ENCODE data around the gene TEKTIP1. TPM values are rescaled to one million over a fixed set of nuclear protein-coding genes. Genes with fewer than 3 reads are reported as not detected.

Gene TEKTIP1
- total RNA-seq, 4 donors from 2014 or later, result 1.4 TPM; not detected in 3

DNA sequence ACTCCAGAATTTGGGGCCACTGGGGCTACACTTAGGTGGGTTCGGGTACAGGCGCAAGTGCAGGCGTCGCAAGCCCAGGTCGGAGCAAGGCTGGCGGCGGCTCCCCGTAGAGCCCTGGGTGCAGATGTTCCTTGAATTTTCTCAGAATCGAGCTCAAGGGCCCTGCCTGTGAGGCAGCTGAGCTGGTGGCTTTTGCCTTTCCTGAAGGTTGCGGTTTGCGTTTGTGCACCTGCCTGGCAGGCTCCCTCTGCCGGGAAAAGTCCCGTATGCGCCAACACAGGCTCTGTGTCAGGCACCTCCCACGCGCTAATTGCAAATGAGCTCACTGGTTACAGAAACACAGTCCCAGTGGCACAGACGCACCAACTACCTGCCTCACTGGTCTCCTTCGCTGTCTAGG, 44.4 kb upstream of the TEKTIP1 start:
- ATAC-seq (ENCODE audit: low FRiP score), result no peak
- TF ChIP-seq, protein P1, sequence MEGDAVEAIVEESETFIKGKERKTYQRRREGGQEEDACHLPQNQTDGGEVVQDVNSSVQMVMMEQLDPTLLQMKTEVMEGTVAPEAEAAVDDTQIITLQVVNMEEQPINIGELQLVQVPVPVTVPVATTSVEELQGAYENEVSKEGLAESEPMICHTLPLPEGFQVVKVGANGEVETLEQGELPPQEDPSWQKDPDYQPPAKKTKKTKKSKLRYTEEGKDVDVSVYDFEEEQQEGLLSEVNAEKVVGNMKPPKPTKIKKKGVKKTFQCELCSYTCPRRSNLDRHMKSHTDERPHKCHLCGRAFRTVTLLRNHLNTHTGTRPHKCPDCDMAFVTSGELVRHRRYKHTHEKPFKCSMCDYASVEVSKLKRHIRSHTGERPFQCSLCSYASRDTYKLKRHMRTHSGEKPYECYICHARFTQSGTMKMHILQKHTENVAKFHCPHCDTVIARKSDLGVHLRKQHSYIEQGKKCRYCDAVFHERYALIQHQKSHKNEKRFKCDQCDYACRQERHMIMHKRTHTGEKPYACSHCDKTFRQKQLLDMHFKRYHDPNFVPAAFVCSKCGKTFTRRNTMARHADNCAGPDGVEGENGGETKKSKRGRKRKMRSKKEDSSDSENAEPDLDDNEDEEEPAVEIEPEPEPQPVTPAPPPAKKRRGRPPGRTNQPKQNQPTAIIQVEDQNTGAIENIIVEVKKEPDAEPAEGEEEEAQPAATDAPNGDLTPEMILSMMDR (IDR thresholded peaks at IDR 0.05), result no peak

DNA sequence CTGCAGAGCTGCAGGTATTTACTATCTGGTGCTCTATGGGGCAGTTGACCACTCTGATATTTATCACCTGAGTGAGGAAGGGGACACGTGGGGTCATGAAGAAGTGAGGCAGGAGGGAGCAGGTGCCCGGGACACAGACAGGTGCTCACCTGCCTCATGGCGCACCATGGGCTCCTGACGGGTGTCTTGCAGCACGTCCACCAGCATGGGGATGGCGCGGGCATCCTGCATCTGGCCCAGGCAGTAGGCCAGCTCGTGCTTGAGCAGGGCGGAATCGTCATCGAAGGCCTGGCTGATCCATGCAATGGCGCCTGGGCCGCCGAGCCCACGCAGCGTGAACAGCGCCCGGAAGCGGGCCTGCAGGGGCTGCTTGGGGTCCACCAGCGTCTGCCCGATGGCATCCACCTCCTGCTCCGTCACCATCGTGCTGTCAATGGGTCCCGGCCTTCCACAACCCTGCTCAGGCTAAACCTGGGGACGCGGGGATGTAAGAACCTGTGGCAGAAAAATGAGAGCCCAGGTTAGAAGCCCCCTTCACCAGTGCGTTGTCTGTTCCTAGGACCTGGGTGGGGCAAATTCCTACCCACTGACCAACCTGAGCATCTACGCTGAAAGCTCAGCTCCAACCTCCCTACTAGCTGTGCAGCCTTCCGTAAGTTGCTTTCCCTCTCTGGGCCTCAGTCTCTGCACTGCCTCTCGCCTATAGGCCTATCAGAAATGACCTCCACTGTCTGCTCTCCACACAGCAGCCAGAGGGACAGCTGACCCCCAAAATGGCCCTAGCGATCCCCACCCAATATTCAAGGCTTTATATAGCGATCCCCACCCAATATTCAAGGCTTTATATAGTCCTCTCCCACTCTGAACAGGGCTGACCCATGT, 42.3 kb upstream of the TEKTIP1 start:
- TF ChIP-seq, protein P1 (IDR thresholded peaks at IDR 0.05), result no peak
- ATAC-seq (ENCODE audit: low FRiP score) (no peak), DNase-seq (ENCODE audit: low spot score) (no peak)

More for the DNA sequence above, 44.4 kb upstream of the TEKTIP1 start:
- no peak for DNase-seq (ENCODE audit: low spot score)

DNA sequence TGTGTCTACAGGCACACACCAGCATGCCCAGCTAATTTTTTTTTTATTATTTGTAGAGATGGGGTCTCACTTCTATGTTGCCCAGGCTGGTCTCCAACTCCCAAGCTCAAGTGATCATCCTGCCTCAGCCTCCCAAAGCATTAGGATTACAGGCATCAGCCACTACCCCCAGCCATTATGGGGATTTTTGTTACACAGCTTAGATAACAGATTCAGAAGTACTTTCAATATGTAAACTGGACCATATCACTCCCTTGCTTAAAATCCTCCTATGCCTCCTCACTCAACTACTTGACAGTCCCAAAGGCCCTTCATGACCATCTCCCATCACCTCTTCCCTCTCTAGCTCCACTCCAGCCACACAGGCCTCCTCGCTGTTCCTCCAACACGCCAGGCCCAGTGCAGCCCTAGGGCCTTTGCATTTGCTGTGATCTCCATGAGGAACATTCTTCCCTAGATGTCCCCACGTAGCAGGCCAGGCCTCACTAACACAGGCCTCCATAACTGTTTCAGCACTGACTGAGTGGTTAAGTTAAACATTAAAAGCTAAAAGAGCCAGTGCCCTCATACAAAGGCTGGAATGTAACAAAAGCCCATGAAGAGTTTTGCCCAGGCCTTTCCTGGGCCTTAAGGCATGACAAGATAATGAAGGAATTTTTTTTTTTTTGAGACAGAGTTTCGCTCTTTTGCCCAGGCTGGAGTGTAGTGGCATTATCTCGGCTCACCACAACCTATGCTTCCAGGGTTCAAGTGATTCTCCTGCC, 41.0 kb upstream of the TEKTIP1 start:
- no peak for ATAC-seq (ENCODE audit: low FRiP score)
- TF ChIP-seq, protein P1 (IDR thresholded peaks at IDR 0.05), result no peak

DNA sequence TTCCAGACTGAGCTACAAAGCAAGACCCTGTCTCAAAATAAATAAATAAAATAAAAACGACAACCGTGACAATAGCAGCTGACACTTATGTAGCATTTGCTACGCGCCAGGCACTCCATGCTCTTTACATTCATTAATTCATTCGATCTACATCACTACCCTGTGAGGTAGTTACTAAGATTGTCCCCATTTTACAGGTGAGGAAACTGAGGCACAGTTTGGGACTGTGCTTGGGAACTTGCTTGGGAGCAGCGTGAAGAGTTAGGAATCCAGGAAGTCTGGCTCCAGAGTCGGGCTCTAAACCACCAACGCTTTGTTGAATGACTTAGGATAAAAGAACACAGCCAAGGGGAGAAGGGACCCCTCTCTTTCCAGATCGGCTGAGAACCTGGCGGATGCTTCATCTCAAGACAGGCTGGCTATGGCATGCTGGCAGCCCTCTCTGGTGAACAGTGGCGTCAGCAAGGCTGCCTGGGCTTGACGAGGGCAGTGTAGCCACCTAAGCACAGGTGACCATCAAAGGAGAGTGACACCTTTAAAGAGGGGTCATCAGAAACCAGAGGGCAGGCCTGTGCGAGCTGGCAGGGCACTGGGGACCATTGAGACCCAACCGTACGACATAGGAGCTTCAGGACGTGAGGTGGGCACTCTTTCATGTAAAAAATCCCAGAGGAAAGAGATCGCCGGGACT, 39.1 kb upstream of the TEKTIP1 start:
- ATAC-seq (ENCODE audit: low FRiP score) (no peak), DNase-seq (ENCODE audit: low spot score) (no peak)
- TF ChIP-seq, protein P1 (IDR thresholded peaks at IDR 0.05), result no peak

More for the DNA sequence above, 41.0 kb upstream of the TEKTIP1 start:
- no peak for DNase-seq (ENCODE audit: low spot score)

DNA sequence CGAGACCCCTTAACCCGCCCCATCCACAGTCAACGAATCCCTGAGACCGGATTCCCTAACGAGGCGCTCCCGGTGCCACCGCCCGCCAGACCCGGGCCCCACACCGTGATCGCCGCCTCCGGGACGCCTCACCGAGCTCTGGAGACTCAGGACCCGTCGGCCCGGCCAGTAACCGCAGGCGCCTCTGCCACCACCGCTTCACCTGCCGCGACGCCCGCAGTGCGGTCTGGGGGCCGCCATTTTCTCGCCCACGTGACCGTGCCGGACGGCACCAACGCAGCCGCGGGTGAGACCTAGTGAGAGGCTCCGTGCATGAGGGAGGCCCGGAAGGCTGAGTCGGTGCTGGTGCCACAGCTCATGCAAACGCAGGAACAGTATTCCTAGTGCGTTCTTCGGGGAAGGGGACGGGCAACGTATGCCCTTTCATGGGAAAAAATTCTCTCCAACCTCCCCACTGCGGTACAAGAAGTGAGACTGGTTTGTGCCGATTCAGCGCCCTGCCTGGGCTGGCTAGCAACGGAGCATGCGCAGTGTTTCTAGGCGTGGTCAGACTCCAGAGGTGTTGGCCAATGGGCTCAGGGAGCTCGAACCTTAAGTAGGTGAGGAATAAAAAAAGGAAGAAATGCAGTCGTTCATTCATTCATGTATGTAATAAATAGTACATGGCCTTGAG, 38.4 kb upstream of the TEKTIP1 start, which contains the start of gene DOHH:
Gene DOHH, minus strand, starts transcription at position 246 of the 673 bp plus-strand sequence. CDS start 3,860 bp downstream, outside the sequence.
- DNase-seq (ENCODE audit: low spot score) (peak; percentile 82), ATAC-seq (ENCODE audit: low FRiP score) (peak; percentile 93)
- TF ChIP-seq, protein P1 (IDR thresholded peaks at IDR 0.05), result no peak

DNA sequence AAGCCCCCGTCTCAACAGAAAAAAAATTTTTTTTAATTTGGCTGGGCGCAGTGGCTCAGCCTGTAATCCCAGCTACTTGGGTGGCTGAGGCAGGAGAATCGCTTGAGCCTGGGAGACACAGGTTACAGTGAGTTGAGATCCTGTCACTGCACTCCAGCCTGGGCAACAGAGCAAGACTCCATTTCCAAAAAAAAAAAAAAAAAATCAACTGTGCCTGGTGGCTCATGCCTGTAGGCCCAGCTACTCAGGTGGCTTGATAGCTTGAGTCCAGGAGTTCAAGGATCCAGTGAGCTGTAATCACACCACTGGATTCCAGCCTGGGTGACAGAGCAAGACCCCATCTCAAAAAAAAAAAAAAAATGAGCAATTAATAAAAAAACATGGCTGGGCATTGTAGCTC, 37.2 kb upstream of the TEKTIP1 start:
- TF ChIP-seq, protein P1 (IDR thresholded peaks at IDR 0.05), result no peak
- ATAC-seq (ENCODE audit: low FRiP score) (no peak), DNase-seq (ENCODE audit: low spot score) (no peak)
